Neutrophil (primary cell): ENCODE results near the gene PSRC1.

Source experiments
- H3K27ac ChIP-seq: fragments of 200-600 bp; sonication (generic); 2 replicates; pipeline ENCODE4 v1.5.1; 2016; ENCODE audit warnings: mild to moderate bottlenecking, moderate library complexity
- H3K27me3 ChIP-seq: fragments of 200-600 bp; sonication (generic); 2 replicates; pipeline ENCODE4 v1.6.0; 2016; ENCODE audit warnings: mild to moderate bottlenecking
- H3K36me3 ChIP-seq: fragments of 200-600 bp; sonication (generic); 2 replicates; pipeline ENCODE4 v1.5.1; 2017
- H3K4me1 ChIP-seq, 2 experiments: fragments of 200-600 bp in 1 of 2; sonication (generic) in 1 of 2; 1 replicate in 1 of 2; 2 replicates in 1 of 2; pipeline versions ENCODE4 v1.5.1 to v1.6.1; 2013 to 2016; ENCODE audit warnings: low read depth in 1 of 2, low read length in 1 of 2, mild to moderate bottlenecking in 1 of 2, moderate library complexity in 1 of 2; ENCODE audit not compliant: control insufficient read depth in 1 of 2, insufficient read depth in 1 of 2
- H3K4me3 ChIP-seq, 2 experiments: fragments of 200-600 bp in 1 of 2; sonication (generic) in 1 of 2; 1 replicate in 1 of 2; 2 replicates in 1 of 2; pipeline ENCODE4 v1.5.1; 2013 to 2016; ENCODE audit warnings: low read depth in 1 of 2, low read length in 1 of 2, mild to moderate bottlenecking in 1 of 2, moderate library complexity in 1 of 2
- H3K9me3 ChIP-seq: fragments of 200-600 bp; sonication (generic); 2 replicates; pipeline ENCODE4 v1.5.1; 2016
- TF ChIP-seq, protein P1 (sequence below): fragments of 200-600 bp; sonication (generic); IDR thresholded peaks from 2 replicates; pipeline ENCODE4 v1.5.1; 2016; ENCODE audit warnings: antibody characterized with exemption

PSRC1 gene

DNA sequence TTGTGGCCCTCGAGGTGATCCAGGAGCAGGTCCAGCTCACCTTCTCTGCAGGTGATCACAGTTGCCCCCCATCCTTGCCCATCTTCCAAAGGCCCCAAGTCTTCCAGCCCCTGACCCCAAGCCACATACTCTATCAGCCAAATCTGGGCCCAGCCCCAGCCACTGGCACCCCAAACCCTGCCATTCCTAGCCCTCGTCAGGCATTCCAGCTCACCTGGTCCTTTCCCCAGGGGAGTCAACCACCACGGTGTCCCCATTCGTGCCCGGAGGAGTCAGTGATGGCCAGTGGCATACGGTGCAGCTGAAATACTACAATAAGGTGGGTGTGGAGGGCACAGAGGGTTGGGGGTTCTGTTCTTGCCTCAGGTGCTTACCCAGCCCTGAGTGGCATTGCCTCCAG lies 21.4 kb downstream of the PSRC1 start:
- Histone ChIP-seq H3K4me3 (no peak overlapping the region), H3K4me1 (peaks cover 0 to 5% of the 10 kb centered on the region in 2 experiments), H3K27me3 (peaks cover 15% of the 10 kb centered on the region)

DNA sequence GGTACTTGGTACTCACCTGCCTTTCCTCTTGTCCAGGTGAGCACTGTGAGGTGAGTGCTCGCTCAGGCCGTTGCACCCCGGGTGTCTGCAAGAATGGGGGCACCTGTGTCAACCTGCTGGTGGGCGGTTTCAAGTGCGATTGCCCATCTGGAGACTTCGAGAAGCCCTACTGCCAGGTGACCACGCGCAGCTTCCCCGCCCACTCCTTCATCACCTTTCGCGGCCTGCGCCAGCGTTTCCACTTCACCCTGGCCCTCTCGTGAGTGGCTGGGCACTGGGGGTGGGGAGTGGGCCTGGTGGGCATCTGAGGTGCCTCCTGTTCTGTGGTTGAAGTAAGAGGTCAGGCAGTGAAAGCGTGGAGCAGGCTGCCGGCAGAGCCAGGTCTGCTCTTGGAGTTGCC lies 21.9 kb downstream of the PSRC1 start:
- no peak overlapping the region for H3K4me3 ChIP-seq

More for the DNA sequence above, 21.4 kb downstream of the PSRC1 start:
- TF ChIP-seq, protein P1, sequence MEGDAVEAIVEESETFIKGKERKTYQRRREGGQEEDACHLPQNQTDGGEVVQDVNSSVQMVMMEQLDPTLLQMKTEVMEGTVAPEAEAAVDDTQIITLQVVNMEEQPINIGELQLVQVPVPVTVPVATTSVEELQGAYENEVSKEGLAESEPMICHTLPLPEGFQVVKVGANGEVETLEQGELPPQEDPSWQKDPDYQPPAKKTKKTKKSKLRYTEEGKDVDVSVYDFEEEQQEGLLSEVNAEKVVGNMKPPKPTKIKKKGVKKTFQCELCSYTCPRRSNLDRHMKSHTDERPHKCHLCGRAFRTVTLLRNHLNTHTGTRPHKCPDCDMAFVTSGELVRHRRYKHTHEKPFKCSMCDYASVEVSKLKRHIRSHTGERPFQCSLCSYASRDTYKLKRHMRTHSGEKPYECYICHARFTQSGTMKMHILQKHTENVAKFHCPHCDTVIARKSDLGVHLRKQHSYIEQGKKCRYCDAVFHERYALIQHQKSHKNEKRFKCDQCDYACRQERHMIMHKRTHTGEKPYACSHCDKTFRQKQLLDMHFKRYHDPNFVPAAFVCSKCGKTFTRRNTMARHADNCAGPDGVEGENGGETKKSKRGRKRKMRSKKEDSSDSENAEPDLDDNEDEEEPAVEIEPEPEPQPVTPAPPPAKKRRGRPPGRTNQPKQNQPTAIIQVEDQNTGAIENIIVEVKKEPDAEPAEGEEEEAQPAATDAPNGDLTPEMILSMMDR = no peak
- H3K27ac ChIP-seq = no peak overlapping the region
- no peaks in the 10 kb centered on the region for H3K36me3 ChIP-seq
- no peaks in the 10 kb centered on the region for H3K9me3 ChIP-seq

DNA sequence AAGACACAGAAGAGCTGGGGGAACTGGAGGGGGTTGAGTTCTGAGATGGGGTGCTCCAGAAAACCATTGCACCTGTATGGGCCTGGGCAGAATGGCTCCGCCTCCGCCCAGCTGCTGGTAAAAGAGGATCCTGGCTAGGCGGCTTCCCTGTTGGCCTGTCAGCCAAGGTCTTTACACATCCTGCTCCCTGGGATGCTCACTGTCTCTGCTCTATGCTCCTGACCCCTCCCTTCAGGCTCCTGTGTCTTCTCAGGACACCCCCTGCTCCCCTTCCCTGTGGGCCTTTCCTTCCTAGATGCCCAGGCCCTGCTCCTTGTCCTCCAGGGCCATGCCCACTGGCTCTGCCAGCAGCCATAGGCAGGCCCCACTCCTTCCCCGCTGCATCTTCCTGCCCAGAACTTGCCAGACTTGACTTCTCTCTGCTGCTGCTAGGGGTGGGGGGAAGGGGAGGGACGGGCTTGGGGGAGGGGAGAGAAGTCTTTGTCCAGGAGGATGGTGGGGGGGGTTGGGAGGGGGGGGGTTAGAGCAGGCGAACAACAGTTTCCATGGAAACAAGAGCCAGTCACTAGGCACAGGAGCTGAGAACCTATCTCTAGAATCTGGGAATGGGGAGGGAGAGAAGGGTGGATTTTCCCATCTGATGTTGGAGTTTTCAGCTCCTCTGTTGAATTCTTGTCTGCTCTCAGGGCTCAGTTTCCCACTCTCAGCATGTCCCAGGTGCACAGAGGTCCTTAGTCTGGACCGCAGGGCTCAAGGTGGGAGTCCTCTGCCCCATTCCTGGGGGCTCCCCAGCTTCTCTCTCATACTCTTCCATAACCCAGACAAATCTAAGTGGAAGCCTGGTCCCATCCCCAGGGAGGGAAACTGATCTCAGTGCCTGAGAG lies 23.0 kb downstream of the PSRC1 start:
- no peak overlapping the region for H3K4me3 ChIP-seq
- no peaks in the 10 kb centered on the region for H3K9me3 ChIP-seq
- peaks cover 0 to 5% of the 10 kb centered on the region in 2 experiments for H3K4me1 ChIP-seq
- TF ChIP-seq, protein P1 = no peak
- no peaks in the 10 kb centered on the region for H3K36me3 ChIP-seq
- H3K27me3 ChIP-seq = peaks cover 32% of the 10 kb centered on the region
- H3K27ac ChIP-seq = no peak overlapping the region

More for the DNA sequence above, 21.9 kb downstream of the PSRC1 start:
- TF ChIP-seq, protein P1 = no peak
- H3K9me3 ChIP-seq = no peaks in the 10 kb centered on the region
- peaks cover 0 to 5% of the 10 kb centered on the region in 2 experiments for H3K4me1 ChIP-seq
- H3K27ac ChIP-seq = no peak overlapping the region
- H3K36me3 ChIP-seq = no peaks in the 10 kb centered on the region
- H3K27me3 ChIP-seq = peaks cover 21% of the 10 kb centered on the region

DNA sequence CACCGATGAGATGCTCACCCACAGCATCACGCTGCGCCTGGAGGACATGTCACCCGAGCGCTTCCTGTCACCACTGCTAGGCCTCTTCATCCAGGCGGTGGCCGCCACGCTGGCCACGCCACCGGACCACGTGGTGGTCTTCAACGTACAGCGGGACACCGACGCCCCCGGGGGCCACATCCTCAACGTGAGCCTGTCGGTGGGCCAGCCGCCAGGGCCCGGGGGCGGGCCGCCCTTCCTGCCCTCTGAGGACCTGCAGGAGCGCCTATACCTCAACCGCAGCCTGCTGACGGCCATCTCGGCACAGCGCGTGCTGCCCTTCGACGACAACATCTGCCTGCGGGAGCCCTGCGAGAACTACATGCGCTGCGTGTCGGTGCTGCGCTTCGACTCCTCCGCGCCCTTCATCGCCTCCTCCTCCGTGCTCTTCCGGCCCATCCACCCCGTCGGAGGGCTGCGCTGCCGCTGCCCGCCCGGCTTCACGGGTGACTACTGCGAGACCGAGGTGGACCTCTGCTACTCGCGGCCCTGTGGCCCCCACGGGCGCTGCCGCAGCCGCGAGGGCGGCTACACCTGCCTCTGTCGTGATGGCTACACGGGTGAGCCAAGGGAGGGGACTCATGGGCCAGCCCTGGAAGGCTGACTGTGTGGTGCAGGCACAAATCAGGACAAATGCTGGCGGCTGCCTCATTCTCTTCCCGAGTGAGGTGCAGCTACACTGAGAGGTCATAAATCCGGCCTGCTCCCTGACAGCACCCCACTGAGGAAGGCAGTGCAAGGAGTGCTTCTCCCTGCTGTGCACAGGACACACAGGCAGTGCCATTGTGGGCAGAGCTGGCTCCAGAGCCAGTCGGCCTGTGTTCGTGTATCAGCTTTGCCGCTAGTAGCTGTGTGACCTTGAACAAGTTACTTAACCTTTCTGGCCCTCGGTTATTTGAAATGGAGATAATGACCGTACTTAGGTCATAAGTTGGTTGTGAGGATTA lies 24.2 kb downstream of the PSRC1 start:
- TF ChIP-seq, protein P1 = no peak
- Histone ChIP-seq H3K4me3 (no peak overlapping the region), H3K27me3 (peaks cover 43% of the 10 kb centered on the region), H3K4me1 (peaks cover 0 to 5% of the 10 kb centered on the region in 2 experiments), H3K9me3 (no peaks in the 10 kb centered on the region), H3K27ac (no peak overlapping the region), H3K36me3 (no peaks in the 10 kb centered on the region)

DNA sequence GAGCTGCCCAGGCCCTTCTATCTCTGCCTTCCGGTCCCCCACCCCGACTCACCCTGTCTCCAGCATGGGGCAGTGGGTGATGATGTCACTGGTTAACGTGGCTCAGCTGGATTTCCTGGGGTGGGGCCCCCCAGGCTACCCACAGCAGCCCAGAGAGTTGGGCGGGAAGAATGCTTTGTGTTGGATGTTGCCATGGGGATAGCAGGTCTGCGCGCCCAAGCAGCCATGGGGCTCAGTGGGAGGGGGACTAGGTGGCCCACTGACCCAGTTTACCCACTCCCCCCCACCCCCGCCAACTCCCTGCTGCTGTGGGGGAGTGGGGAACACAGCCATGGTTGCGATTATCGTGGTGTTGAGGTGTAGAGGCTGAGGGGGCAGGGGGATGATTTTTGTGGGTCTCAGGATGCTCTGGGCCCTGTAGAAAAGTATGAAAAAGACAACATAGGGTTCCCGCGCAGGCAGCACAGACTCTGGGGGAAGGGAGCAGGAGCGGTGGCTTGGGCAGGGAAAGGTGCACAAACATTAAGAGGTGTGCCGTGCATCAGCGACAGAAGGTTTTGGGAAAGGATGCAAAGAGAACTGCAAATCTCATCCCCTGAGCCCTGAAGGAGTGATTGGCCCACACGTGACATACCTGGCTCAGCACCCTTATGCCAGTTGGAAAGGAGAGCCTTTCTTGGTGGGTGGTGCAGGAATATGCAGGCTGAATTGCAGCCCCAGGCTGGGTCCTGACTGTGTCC lies 25.1 kb downstream of the PSRC1 start:
- H3K4me3 ChIP-seq = no peak overlapping the region
- H3K4me1 ChIP-seq = no peaks in the 10 kb centered on the region
- TF ChIP-seq, protein P1 = no peak
- no peaks in the 10 kb centered on the region for H3K9me3 ChIP-seq
- no peak overlapping the region for H3K27ac ChIP-seq
- H3K36me3 ChIP-seq = no peaks in the 10 kb centered on the region
- H3K27me3 ChIP-seq = peaks cover 50% of the 10 kb centered on the region
